Epithelial cell of alveolus of lung (primary cell): ENCODE measurements around the gene EIF5A. TPM values are rescaled to one million over a fixed set of nuclear protein-coding genes. Genes with fewer than 3 reads are reported as not detected.

ENCODE experiments used
- total RNA-seq: library from RNA; depleted of rRNA; stranded (reverse); fragments of >200 nt; gene quantifications from 2 replicates; pipeline ENCODE4 v1.2.1, GENCODE V29; 2015

EIF5A gene
- total RNA-seq = 167 and 647 TPM in 2 replicates

GRCh38 chr17:7306911-7307685, at the start of gene EIF5A:
EIF5A (plus strand) TSS chr17:7307628; CDS start chr17:7309636, 2,008 bp downstream.

GRCh38 chr17:7262192-7262934, 45.1 kb upstream of the EIF5A start, which contains the start of gene CLDN7:
CLDN7 (minus strand) TSS chr17:7262478; CDS start chr17:7262043, 435 bp downstream.

GRCh38 chr17:7281074-7281952, 26.1 kb upstream of the EIF5A start, which contains the start of gene SLC2A4:
SLC2A4 (plus strand) TSS chr17:7281718; CDS start chr17:7281935, 217 bp downstream.

GRCh38 chr17:7294614-7295153, 12.7 kb upstream of the EIF5A start, which contains the start of gene YBX2:
YBX2 (minus strand) TSS chr17:7294639; CDS start chr17:7294500, 139 bp downstream.

DNA sequence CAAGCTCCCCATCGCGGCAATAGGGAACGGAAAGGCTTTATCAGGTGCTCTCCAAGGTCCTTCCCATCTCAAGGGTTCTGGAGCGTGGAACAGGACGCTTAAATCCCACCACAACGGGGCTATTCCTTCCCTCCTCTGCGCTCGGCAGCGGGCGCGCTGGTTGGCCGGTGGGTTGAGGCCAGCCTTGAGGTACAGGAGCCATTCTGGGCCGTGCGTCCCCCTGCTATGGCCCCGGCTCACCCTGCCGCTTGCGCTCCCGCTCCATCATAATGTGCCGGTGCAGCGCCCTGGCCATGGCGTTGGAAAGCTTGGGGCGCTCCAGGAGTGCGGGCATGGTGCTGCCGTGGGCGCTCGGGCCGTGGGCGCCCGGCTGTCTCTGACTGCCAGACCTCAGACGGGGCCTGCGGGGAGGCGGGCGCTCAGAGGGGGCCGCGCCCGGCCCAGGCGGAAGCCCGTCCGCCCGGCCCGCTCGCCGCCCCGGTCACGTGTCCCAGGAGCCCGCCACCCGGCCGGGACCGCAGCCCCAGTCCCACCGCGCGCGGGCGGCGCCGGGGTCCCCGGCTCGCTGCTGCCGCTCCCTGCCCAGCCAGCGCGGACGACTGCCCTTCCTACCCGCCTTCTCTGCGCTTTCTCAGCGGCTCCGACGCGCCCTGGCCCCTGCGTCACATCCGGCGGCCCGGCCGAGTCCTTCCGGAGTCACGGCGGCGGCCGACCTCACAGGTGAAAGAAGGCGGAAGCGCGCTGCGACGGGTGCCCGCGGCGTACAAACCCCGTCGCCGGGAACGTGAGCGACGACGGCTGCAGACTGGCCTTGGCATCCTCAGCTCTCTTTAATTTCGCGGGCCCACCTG, 7.5 kb downstream of the EIF5A start, which contains the start of gene GPS2:
TSS of gene GPS2 (minus strand) at position 642 of the 851 bp plus-strand sequence. CDS start at position 334, 308 bp downstream.

DNA sequence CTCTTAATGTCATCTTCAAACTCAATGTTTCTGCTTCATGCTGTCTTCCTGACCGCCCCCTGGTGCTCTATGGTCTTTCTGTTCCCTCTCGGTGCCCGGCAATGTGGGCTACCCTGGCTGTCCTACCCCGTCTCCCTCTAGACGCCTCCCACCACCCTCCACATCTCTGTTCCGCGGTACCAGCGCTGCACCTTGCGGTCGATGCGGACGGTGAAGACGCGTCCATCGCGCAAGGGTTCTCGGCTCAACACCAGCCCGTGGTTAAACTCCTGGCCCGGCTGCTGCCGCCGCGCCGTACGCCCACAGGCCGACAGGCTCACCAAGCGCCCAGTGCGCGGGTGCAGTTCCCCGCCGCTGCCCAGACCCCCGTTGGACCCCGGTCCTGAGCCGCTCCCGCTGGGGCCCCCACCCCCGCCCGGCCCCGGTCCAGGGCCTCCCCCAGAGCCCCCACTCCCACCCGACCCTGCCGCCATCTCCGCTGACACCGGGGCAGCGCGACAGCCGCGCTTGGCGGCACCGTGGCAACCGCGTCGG, 21.5 kb downstream of the EIF5A start, which contains the start of gene NEURL4:
TSS of gene NEURL4 (minus strand) at position 496 of the 534 bp plus-strand sequence. CDS start at position 473, 23 bp downstream.

DNA sequence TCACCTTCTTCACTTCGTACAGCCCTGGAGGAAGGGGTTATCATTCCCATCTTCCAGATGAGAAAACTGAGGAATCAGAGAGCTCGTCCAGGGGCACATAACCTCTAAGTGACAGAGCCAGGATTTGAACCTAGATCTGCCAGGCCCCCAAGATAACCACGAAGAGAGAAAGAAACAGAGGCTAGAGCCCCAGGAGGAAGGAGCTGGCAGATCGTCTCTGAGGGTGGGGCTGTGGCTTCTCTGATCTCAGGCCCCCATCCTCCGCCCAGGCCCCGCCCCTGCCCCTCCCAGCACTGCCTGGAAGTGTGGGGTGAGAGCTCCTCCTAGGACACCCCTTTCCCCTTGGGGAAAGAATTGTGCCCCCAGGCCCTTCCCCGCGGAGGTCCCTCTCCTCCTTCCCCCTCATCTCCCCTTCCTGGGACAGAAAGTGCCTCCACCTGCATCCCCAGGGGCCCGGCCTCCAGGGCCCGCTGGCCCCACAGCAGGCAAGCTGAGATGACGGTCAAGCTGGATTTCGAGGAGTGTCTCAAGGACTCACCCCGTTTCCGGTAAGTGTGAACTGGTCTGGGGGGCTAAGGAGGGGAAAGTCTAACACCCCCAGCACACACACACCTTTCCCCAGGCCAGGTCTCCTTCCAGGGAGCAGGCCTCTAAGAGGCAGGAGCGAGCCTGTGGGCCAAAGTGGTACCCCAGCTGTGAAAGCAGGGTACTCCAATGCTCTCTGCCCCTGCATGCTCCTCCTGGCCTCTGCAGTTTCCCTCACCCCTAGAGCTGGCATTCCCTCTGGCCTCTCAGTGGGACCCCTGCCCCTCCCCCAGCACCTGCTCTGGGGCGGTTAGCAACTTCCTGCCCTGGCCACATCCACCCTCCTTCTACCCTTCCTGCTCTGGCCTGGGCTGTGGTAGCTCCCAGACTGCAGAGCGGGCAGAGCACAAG, 29.1 kb downstream of the EIF5A start, which contains the start of gene ACAP1:
TSS of gene ACAP1 (plus strand) at position 290 of the 936 bp plus-strand sequence. CDS start at position 496, 206 bp downstream.

DNA sequence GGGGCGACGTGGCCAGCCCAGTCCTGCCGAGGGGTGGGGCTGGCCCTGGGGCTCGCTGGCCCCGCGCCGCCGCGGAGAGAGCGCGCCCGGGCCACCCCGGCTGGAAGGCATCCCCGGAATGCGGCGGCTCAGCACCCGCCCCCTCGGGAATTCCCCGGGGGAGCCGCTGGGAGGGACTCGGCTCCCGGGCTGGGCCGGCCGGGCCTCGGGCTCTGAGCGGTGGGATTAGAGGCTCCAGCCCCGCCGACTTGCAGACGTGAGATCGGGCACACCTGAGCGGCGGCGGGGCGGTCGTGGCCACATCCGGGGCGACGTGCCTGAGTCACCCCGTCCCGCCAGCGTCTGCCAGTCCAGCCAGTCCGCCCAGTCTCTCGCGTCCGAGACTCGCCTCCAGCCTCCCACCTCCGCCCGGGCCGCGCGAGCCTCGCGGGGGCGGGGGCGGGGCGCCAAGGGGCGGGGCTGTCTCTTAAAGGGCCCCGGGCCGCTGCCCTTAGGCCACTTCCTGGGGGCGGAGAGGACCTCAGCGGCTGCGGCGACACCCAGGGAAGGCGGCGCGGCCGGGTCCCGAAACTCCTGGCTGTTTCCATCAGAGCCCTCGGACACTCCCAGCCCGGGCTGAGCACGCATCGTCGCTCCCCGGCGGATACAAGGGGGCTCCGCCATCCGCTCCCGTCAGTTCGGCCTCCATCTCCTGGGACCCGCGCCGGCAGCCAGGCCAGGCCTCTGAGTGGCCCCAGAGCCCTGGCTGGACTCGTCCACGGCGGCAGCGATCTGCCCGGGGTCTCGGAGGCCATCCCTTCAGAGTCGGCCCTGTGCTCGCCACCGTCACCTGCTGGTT, 44.5 kb downstream of the EIF5A start, which contains the start of gene KCTD11:
TSS of gene KCTD11 (plus strand) at position 498 of the 838 bp plus-strand sequence.

GRCh38 chr17:7355053-7355452, 47.6 kb downstream of the EIF5A start, which contains the start of gene TMEM95:
TMEM95 (plus strand) TSS chr17:7355156; CDS start chr17:7355205, 49 bp downstream.

Other genes with a start within 250 kb of the EIF5A start
- gene CLEC10A, start 227.4 kb upstream of the EIF5A start, total RNA-seq = not detected in 2 replicates
- not detected in 2 replicates for gene ASGR2, start 192.8 kb upstream of the EIF5A start, total RNA-seq
- gene ASGR1, start 128.3 kb upstream of the EIF5A start, total RNA-seq = 0.80 and 1.0 TPM in 2 replicates
- gene DLG4, start 87.8 kb upstream of the EIF5A start, total RNA-seq = 11.8 and 18.9 TPM in 2 replicates
- 184 and 242 TPM in 2 replicates for gene ACADVL, start 87.7 kb upstream of the EIF5A start, total RNA-seq
- 50.8 and 59.7 TPM in 2 replicates for gene DVL2, start 73.1 kb upstream of the EIF5A start, total RNA-seq
- 55.6 and 63.3 TPM in 2 replicates for gene PHF23, start 68.2 kb upstream of the EIF5A start, total RNA-seq
- 310 and 533 TPM in 2 replicates for gene GABARAP, start 65.2 kb upstream of the EIF5A start, total RNA-seq
- 64.9 and 130 TPM in 2 replicates for gene CTDNEP1, start 55.9 kb upstream of the EIF5A start, total RNA-seq
- gene ELP5, start 55.4 kb upstream of the EIF5A start, total RNA-seq = 34.9 and 40.0 TPM in 2 replicates
- 1.8 and 23.0 TPM in 2 replicates for gene CLDN7, start 45.1 kb upstream of the EIF5A start, total RNA-seq
- gene SLC2A4, start 25.9 kb upstream of the EIF5A start, total RNA-seq = 0.13 and 0.96 TPM in 2 replicates
- 3.9 TPM in 1 of 2 replicates, not detected in the other for gene YBX2, start 13.0 kb upstream of the EIF5A start, total RNA-seq
- gene GPS2, start 7.7 kb downstream of the EIF5A start, total RNA-seq = 36.5 and 37.0 TPM in 2 replicates
- 7.5 and 10.5 TPM in 2 replicates for gene NEURL4, start 21.7 kb downstream of the EIF5A start, total RNA-seq
- gene ACAP1, start 28.9 kb downstream of the EIF5A start, total RNA-seq = 1.5 and 2.7 TPM in 2 replicates
- 11.4 and 17.8 TPM in 2 replicates for gene KCTD11, start 44.5 kb downstream of the EIF5A start, total RNA-seq
- 0.13 TPM in 1 of 2 replicates, not detected in the other for gene TMEM95, start 47.5 kb downstream of the EIF5A start, total RNA-seq
- 0.65 and 2.2 TPM in 2 replicates for gene TNK1, start 73.5 kb downstream of the EIF5A start, total RNA-seq
- gene PLSCR3, start 86.9 kb downstream of the EIF5A start, total RNA-seq = 60.1 and 62.8 TPM in 2 replicates
- gene TMEM256, start 96.5 kb downstream of the EIF5A start, total RNA-seq = 130 and 211 TPM in 2 replicates
- gene NLGN2, start 100.2 kb downstream of the EIF5A start, total RNA-seq = 18.5 and 38.1 TPM in 2 replicates
- not detected in 2 replicates for gene SPEM1, start 112.7 kb downstream of the EIF5A start, total RNA-seq
- not detected in 2 replicates for gene SPEM2, start 118.0 kb downstream of the EIF5A start, total RNA-seq
- not detected in 2 replicates for gene SPEM3, start 121.2 kb downstream of the EIF5A start, total RNA-seq
- gene TMEM102, start 127.8 kb downstream of the EIF5A start, total RNA-seq = 3.8 and 8.9 TPM in 2 replicates
- 2.1 and 7.3 TPM in 2 replicates for gene FGF11, start 131.9 kb downstream of the EIF5A start, total RNA-seq
- gene CHRNB1, start 137.4 kb downstream of the EIF5A start, total RNA-seq = 5.2 and 11.9 TPM in 2 replicates
- 24.3 and 39.0 TPM in 2 replicates for gene ZBTB4, start 172.0 kb downstream of the EIF5A start, total RNA-seq
- gene SLC35G6, start 173.8 kb downstream of the EIF5A start, total RNA-seq = not detected in 2 replicates
- gene POLR2A, start 176.7 kb downstream of the EIF5A start, total RNA-seq = 55.6 and 62.1 TPM in 2 replicates
- 16.0 and 20.4 TPM in 2 replicates for gene TNFSF12, start 241.4 kb downstream of the EIF5A start, total RNA-seq